ENCODE data around the gene IL17F. TPM values are rescaled to one million over a fixed set of nuclear protein-coding genes. Genes with fewer than 3 reads are reported as not detected.
A peak's percentile ranks its signal among the peaks of the same experiment; 100 is the strongest.

Gene IL17F
- total and polyA plus RNA-seq, 2 experiments from 2014 or later = not detected

DNA sequence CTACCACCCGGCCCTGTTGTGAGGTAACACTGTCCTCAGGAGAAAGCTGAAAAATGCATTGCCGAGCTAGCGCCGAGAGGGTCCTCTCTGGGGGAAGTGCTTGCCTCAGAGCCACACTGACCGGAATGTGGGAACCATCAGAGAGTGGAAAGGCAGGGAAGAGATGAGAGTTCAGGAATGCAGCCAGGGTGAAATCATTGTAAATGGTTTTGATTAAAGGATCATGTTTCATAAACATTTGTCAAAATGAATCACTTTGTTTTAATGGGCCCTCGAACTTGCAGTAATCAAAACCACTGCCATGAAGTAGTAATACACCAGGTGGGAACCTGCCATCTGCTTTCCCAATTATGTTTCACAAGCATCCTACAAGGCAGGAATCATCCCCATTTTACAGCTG is 16.9 kb upstream of the IL17F start:
- 0 out of 2 replicates have a peak, but pooled peaks cover 2% of the 10 kb centered on the region for H3K9me2 ChIP-seq (ENCODE audit: insufficient read depth)
- H3K79me2 ChIP-seq (replicated peaks; ENCODE audit: insufficient read depth) = no peaks in the 10 kb centered on the region
- Mint-ChIP-seq H3K4me3 (no peak overlapping the region), H3K27ac (no peak overlapping the region), H3K4me1 (peaks cover 3% of the 10 kb centered on the region; the same call in 1 of the 3 replicates), H3K36me3 (ENCODE audit: low read depth) (peaks cover 65% of the 10 kb centered on the region), H3K27me3 (ENCODE audit: insufficient read depth, low read depth, poor library complexity) (peaks cover 4% of the 10 kb centered on the region), H3K9me3 (no peaks in the 10 kb centered on the region)
- peaks cover 20% of the 10 kb centered on the region for H3F3A ChIP-seq (replicated peaks; ENCODE audit: low read depth)
- peak overlapping the region; percentile 63; the same call in 1 of the 2 replicates for H3K27ac ChIP-seq (ENCODE audit: low read depth)
- no peak overlapping the region for H2AFZ ChIP-seq
- no peaks in the 10 kb centered on the region for H3K27me3 ChIP-seq (ENCODE audit: insufficient read depth)
- H4K20me1 ChIP-seq (replicated peaks; ENCODE audit: insufficient read depth) = peaks cover 19% of the 10 kb centered on the region
- TF ChIP-seq JUNB (IDR thresholded peaks at IDR 0.05; ENCODE audit: unreplicated experiment) (no peak), ZNF114 (CRISPR knock-in tag; IDR thresholded peaks at IDR 0.05) (no peak)
- TF ChIP-seq, protein P1, sequence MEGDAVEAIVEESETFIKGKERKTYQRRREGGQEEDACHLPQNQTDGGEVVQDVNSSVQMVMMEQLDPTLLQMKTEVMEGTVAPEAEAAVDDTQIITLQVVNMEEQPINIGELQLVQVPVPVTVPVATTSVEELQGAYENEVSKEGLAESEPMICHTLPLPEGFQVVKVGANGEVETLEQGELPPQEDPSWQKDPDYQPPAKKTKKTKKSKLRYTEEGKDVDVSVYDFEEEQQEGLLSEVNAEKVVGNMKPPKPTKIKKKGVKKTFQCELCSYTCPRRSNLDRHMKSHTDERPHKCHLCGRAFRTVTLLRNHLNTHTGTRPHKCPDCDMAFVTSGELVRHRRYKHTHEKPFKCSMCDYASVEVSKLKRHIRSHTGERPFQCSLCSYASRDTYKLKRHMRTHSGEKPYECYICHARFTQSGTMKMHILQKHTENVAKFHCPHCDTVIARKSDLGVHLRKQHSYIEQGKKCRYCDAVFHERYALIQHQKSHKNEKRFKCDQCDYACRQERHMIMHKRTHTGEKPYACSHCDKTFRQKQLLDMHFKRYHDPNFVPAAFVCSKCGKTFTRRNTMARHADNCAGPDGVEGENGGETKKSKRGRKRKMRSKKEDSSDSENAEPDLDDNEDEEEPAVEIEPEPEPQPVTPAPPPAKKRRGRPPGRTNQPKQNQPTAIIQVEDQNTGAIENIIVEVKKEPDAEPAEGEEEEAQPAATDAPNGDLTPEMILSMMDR (conservative IDR thresholded peaks at IDR 0.05; ENCODE audit: low read depth in 2 of 2) = no peak
- no peak overlapping the region for H3K4me2 ChIP-seq
- DNase-seq (ENCODE audit: low spot score) (no peak), ATAC-seq (no peak; the same call in 1 of the 3 replicates)
- no peaks in the 10 kb centered on the region for H3K4me1 ChIP-seq (ENCODE audit: insufficient read depth)
- H3K36me3 ChIP-seq (ENCODE audit: insufficient read depth) = peaks cover 39% of the 10 kb centered on the region
- H3K4me3 ChIP-seq = no peak overlapping the region

DNA sequence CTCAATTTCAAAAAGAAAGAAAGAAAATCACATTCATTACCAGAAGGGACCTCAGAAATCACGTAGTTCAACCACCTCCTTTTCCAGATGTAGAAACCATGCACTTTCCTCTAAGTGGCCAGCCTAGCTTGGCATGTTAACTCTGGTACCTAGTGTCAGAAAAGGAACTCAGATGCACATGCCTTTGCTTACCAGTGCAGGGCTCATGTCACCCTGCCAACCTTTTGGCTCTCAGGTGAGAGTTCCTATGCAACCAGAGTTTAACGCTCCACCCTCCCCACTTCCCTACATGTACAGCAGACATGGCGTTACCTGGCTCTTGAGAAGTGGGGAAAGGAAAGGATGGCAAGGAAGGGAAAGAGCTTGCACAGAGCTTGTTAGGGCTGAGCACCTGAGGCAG is 16.3 kb upstream of the IL17F start:
- DNase-seq (ENCODE audit: low spot score) = no peak
- Histone ChIP-seq H3K9me2 (ENCODE audit: insufficient read depth) (peaks cover 3% of the 10 kb centered on the region; the same call in 1 of the 2 replicates), H2AFZ (no peak overlapping the region), H3K4me3 (no peak overlapping the region), H3K4me2 (no peak overlapping the region), H3K79me2 (replicated peaks; ENCODE audit: insufficient read depth) (no peaks in the 10 kb centered on the region), H4K20me1 (replicated peaks; ENCODE audit: insufficient read depth) (peaks cover 16% of the 10 kb centered on the region), H3K4me1 (ENCODE audit: insufficient read depth) (no peaks in the 10 kb centered on the region), H3K27ac (ENCODE audit: low read depth) (peak overlapping the region; percentile 63; the same call in 1 of the 2 replicates), H3F3A (replicated peaks; ENCODE audit: low read depth) (peaks cover 14% of the 10 kb centered on the region), H3K36me3 (ENCODE audit: insufficient read depth) (peaks cover 33% of the 10 kb centered on the region), H3K27me3 (ENCODE audit: insufficient read depth) (no peaks in the 10 kb centered on the region)
- Mint-ChIP-seq H3K4me1 (peaks cover 3% of the 10 kb centered on the region; the same call in 1 of the 3 replicates), H3K36me3 (ENCODE audit: low read depth) (peaks cover 61% of the 10 kb centered on the region), H3K27ac (no peak overlapping the region), H3K9me3 (no peaks in the 10 kb centered on the region), H3K27me3 (ENCODE audit: insufficient read depth, low read depth, poor library complexity) (peaks cover 4% of the 10 kb centered on the region), H3K4me3 (no peak overlapping the region)
- no peak for TF ChIP-seq CREB1 (CRISPR knock-in tag; IDR thresholded peaks at IDR 0.05; ENCODE audit: low read depth)
- TF ChIP-seq ZNF331 (CRISPR knock-in tag; IDR thresholded peaks at IDR 0.05; ENCODE audit: low read depth) = no peak
- no peak for TF ChIP-seq EZH2phosphoT487 (IDR thresholded peaks at IDR 0.05; ENCODE audit: unreplicated experiment)
- no peak for TF ChIP-seq EZH2 (IDR thresholded peaks at IDR 0.05; ENCODE audit: low read depth, unreplicated experiment)
- TF ChIP-seq, protein P1 (conservative IDR thresholded peaks at IDR 0.05; ENCODE audit: low read depth in 2 of 2) = no peak
- TF ChIP-seq ZNF114 (CRISPR knock-in tag; IDR thresholded peaks at IDR 0.05) = no peak
- TF ChIP-seq, protein P2, sequence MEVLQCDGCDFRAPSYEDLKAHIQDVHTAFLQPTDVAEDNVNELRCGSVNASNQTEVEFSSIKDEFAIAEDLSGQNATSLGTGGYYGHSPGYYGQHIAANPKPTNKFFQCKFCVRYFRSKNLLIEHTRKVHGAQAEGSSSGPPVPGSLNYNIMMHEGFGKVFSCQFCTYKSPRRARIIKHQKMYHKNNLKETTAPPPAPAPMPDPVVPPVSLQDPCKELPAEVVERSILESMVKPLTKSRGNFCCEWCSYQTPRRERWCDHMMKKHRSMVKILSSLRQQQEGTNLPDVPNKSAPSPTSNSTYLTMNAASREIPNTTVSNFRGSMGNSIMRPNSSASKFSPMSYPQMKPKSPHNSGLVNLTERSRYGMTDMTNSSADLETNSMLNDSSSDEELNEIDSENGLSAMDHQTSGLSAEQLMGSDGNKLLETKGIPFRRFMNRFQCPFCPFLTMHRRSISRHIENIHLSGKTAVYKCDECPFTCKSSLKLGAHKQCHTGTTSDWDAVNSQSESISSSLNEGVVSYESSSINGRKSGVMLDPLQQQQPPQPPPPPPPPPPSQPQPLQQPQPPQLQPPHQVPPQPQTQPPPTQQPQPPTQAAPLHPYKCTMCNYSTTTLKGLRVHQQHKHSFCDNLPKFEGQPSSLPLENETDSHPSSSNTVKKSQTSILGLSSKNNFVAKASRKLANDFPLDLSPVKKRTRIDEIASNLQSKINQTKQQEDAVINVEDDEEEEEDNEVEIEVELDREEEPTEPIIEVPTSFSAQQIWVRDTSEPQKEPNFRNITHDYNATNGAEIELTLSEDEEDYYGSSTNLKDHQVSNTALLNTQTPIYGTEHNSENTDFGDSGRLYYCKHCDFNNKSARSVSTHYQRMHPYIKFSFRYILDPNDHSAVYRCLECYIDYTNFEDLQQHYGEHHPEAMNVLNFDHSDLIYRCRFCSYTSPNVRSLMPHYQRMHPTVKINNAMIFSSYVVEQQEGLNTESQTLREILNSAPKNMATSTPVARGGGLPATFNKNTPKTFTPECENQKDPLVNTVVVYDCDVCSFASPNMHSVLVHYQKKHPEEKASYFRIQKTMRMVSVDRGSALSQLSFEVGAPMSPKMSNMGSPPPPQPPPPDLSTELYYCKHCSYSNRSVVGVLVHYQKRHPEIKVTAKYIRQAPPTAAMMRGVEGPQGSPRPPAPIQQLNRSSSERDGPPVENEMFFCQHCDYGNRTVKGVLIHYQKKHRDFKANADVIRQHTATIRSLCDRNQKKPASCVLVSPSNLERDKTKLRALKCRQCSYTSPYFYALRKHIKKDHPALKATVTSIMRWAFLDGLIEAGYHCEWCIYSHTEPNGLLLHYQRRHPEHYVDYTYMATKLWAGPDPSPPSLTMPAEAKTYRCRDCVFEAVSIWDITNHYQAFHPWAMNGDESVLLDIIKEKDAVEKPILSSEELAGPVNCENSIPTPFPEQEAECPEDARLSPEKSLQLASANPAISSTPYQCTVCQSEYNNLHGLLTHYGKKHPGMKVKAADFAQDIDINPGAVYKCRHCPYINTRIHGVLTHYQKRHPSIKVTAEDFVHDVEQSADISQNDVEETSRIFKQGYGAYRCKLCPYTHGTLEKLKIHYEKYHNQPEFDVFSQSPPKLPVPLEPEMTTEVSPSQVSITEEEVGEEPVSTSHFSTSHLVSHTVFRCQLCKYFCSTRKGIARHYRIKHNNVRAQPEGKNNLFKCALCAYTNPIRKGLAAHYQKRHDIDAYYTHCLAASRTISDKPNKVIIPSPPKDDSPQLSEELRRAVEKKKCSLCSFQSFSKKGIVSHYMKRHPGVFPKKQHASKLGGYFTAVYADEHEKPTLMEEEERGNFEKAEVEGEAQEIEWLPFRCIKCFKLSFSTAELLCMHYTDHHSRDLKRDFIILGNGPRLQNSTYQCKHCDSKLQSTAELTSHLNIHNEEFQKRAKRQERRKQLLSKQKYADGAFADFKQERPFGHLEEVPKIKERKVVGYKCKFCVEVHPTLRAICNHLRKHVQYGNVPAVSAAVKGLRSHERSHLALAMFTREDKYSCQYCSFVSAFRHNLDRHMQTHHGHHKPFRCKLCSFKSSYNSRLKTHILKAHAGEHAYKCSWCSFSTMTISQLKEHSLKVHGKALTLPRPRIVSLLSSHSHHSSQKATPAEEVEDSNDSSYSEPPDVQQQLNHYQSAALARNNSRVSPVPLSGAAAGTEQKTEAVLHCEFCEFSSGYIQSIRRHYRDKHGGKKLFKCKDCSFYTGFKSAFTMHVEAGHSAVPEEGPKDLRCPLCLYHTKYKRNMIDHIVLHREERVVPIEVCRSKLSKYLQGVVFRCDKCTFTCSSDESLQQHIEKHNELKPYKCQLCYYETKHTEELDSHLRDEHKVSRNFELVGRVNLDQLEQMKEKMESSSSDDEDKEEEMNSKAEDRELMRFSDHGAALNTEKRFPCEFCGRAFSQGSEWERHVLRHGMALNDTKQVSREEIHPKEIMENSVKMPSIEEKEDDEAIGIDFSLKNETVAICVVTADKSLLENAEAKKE (CRISPR knock-in tag; IDR thresholded peaks at IDR 0.05) = no peak
- TF ChIP-seq JUNB (IDR thresholded peaks at IDR 0.05; ENCODE audit: unreplicated experiment) = no peak
- no peak for TF ChIP-seq NANOG (IDR thresholded peaks at IDR 0.05; ENCODE audit: borderline replicate concordance)
- ATAC-seq = no peak; the same call in 2 of the 3 replicates

Measured in GM23338 (cell line).